SKM-1 treated with dmso at 0.1 percent for 144 hours (cell line): ENCODE measurements around the gene TIA1.

Source experiments
- DNase-seq: peaks from one replicate; lab custom pipeline; 2025; ENCODE audit not compliant: unreplicated experiment; lab: John Stamatoyannopoulos, UW

Gene TIA1

GRCh38 chr2:70161069-70161534 lies 87.3 kb downstream of the TIA1 start:
- no peak for DNase-seq

GRCh38 chr2:70160545-70160944 lies 87.9 kb downstream of the TIA1 start:
- no peak for DNase-seq
